Measurements from ENCODE around the gene RNF146.

DNA sequence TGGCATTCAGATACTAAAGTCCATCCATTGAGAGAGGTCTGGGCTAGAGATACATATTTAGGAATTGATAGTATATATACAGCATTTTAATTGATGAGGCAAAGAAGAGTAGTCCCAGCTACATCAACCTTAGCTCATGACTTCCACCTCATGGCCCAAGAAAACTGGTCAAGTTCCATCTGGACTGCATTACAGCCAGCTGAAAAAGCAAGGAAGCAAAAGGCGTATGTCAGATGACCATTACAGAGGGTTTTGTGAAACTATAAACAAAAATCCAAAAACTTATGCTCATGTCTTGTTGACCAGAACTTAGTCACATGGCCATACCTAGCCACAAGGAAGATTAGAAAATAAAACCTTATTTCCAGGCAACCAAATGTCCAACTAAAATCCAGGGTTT is 46.8 kb upstream of the RNF146 start:
- TF ChIP-seq EP300 (IDR thresholded peaks at IDR 0.05) (no peak), CTCF (IDR thresholded peaks at IDR 0.05) (no peak), POLR2A (IDR thresholded peaks at IDR 0.05) (no peak)

Measured in sigmoid colon (tissue), 4 donors.